Motor neuron (in vitro differentiated cells): ENCODE measurements around the gene DLL1. TPM values are rescaled to one million over a fixed set of nuclear protein-coding genes. Genes with fewer than 3 reads are reported as not detected.
"Not testable (repeated sequence)": the region's sequence is repeated elsewhere in the genome, so short reads cannot be mapped to it uniquely, and the experiment has no call there.

Experiments used
- ATAC-seq, 8 experiments: fragments of 200-7000 bp; cut with Tn5 transposase; replicated peaks in 6 of 8; 2 replicates each; pipeline ENCODE4 v1.8.0; 2021; ENCODE audit warnings: mild to moderate bottlenecking in 8 of 8, moderate library complexity in 8 of 8
- H3K27ac ChIP-seq, 2 donors: fragments of 250-450 bp; sonication (Bioruptor Pico); 2 replicates each; pipeline ENCODE4 v1.9.0; 2021; ENCODE audit warnings: antibody characterized with exemption in 2 of 2, mild to moderate bottlenecking in 2 of 2, moderate library complexity in 1 of 2
- H3K4me1 ChIP-seq, 2 donors: fragments of 250-450 bp; sonication (Bioruptor Pico); replicated peaks in 1 of 2; 2 replicates each; pipeline ENCODE4 v1.6.1; 2021; ENCODE audit warnings: antibody characterized with exemption in 2 of 2, mild to moderate bottlenecking in 2 of 2, moderate library complexity in 1 of 2
- H3K4me3 ChIP-seq, 5 donors: fragments of 250-450 bp; sonication (Bioruptor Pico); 2 replicates each; pipeline ENCODE4 v1.9.0; 2021; ENCODE audit warnings: antibody characterized with exemption in 5 of 5, mild to moderate bottlenecking in 5 of 5, moderate library complexity in 4 of 5
- WGBS, 10 experiments: fragments of 450-650 bp; shearing (Covaris generic); methylation state at CpG; one replicate each; pipeline ENCODE4 v1.0.0; 2022; 5-methylcytosine and 5-hydroxymethylcytosine counted together
- in situ Hi-C, 9 experiments: fragments of 400-800 bp; cut with MboI; loops; one replicate each; pipeline ENCODE4 v1.15.0; 2021; ENCODE audit warnings: low sequenced_read_pairs in 9 of 9, low pct_unique_long_range_greater_than_20kb in 2 of 9; ENCODE audit not compliant: unreplicated experiment in 9 of 9
- total RNA-seq, 8 experiments: library from RNA; unstranded; fragments of 300-600 nt; gene quantifications; 2 replicates each; pipeline versions ENCODE4 v1.2.3 to v1.2.4, GENCODE V29; 2022

Gene DLL1, protein sequence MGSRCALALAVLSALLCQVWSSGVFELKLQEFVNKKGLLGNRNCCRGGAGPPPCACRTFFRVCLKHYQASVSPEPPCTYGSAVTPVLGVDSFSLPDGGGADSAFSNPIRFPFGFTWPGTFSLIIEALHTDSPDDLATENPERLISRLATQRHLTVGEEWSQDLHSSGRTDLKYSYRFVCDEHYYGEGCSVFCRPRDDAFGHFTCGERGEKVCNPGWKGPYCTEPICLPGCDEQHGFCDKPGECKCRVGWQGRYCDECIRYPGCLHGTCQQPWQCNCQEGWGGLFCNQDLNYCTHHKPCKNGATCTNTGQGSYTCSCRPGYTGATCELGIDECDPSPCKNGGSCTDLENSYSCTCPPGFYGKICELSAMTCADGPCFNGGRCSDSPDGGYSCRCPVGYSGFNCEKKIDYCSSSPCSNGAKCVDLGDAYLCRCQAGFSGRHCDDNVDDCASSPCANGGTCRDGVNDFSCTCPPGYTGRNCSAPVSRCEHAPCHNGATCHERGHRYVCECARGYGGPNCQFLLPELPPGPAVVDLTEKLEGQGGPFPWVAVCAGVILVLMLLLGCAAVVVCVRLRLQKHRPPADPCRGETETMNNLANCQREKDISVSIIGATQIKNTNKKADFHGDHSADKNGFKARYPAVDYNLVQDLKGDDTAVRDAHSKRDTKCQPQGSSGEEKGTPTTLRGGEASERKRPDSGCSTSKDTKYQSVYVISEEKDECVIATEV
- total RNA-seq = 10 to 100 TPM in 4 of 8 experiments, 1 to 10 TPM in 4; 2.9 to 85.9 (median 10.7) TPM

DNA sequence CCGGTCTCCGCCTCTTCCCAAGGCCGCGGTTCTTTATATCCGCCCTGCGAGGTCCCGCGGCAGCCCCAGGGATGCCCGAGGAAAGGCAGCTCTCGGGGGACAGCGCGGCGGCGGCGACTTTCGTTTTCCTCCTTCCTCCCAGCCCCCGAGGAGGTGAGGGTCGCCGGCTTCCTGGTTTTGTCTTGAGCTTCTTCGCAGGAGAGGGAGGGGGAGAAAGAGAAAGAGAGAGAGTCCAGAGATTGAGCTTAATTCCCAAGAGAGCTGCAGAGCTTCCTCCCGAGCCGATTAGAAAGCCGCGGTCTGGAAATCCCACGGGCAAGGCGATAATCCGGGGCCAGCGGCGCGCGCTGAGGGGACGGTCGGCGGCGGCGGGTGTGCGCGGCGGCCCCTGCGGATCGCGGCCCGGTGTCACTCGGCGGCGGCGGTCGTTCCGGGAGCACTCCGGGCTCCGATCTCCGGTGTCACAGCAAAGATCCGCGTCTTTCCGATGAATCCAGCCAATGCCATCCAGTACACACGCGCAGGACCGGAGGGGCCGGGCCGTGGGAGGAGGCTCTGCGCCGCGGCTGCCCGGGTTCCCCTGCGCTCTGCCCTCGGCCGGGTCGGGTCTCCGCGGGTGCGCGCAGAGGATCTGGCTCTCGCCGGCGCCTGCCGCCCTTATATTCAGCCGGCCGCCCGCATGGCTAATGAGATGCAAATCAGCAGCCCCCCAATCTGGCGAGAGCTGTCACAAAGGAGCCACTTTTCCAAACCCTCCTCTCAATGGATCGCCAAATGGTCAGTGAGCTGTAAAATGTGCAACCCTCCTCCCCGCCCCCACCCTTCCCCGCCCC lies at the start of gene DLL1:
TSS of gene DLL1 (minus strand) at position 783 of the 833 bp plus-strand sequence. CDS start 939 bp downstream, outside the sequence.
- Histone ChIP-seq H3K4me3 (peak within 1 kb of the TSS; percentile 48 to 86 (median 78)), H3K27ac (peak within 1 kb of the TSS; percentile 84 to 87), H3K4me1 (peaks cover 66% of the 10 kb centered on the region in 2 donors)
- peak; percentile 37 to 64 (median 52) for ATAC-seq
- in situ Hi-C loops = loop anchor here in 2 of 9 experiments (25.0 kb wide), 1 partner anchor 453 kb away; no protein-coding TSS in a partner anchor
- 0 to 8% (median 3%) methylated on average over 2 to 15 of the region's 83 CpGs; no CpG with 5 or more reads in 6 of the 10 experiments for WGBS, 10 experiments

DNA sequence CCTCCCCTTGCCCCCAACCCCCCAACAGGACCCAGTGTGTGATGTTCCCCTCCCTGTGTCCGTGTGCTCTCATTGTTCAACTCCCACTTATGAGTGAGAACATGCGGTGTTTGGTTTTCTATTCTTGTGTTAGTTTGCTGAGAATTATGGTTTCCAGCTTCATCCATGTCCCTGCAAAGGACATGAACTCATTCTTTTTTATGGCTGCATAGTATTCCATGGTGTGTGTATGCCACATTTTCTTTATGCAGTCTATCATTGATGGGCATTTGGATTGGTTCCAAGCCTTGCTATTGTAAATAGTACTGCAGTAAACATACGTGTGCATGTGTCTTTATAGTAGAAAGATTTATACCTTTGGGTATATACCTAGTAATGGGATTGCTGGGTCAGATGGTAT lies 44.3 kb upstream of the DLL1 start:
- H3K27ac ChIP-seq, H3K4me3 ChIP-seq, in situ Hi-C loops, ATAC-seq, H3K4me1 ChIP-seq: not testable (repeated sequence)
- WGBS, 10 experiments = 60 to 100% (median 100%) methylated on average over 1 to 2 of the region's 3 CpGs; no CpG with 5 or more reads in 7 of the 10 experiments

DNA sequence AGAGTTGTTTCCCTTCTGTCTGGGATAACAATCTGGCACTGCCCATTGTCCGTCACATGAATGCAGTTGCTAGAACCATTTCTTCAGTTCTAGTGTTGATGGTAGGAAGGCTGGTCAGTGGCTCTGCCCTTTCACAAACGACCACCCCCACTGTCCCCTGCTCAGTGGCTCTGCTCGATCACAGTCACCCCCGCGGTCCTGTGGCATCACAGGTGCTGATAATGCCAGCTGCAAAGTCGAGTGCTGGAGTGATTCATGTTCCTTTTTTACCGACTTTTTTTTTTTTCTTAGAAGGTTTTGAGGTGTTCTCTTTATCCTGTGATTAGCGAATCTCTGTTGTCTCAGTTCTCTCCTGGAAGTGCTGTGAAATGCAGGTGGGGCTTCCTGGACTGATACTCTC lies 38.4 kb upstream of the DLL1 start:
- 40 to 100% (median 94%) methylated on average over 1 to 8 of the region's 8 CpGs for WGBS, 10 experiments
- in situ Hi-C loops = loop anchor here in 1 of 9 experiments (10.0 kb wide), 1 partner anchor 205 kb away; no protein-coding TSS in a partner anchor
- Histone ChIP-seq H3K27ac (no peak overlapping the region), H3K4me1 (no peaks in the 10 kb centered on the region), H3K4me3 (no peak overlapping the region)
- no peak for ATAC-seq

DNA sequence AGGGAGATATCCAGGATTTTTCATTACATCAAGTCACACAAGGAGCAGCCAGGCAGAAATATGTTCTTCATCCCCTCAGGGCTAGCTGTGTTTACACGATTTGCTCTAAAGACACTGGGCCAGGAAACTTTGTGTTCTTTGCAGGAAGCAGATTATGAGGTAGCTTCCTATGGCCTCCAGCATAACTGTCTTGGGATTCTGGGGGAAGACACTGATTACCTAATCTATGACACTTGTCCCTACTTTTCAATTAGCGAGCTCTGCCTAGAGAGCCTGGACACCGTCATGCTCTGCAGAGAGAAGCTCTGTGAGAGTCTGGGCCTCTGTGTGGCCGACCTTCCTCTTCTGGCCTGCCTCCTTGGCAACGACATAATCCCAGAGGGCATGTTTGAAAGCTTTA lies 26.8 kb upstream of the DLL1 start:
- no peak for ATAC-seq
- H3K27ac ChIP-seq = no peak overlapping the region
- in situ Hi-C loops = loop anchor here in 1 of 9 experiments (25.0 kb wide), 1 partner anchor 480 kb away; no protein-coding TSS in a partner anchor
- 67 to 100% (median 96%) methylated on average over 1 to 5 of the region's 5 CpGs; no CpG with 5 or more reads in 1 of the 10 experiments for WGBS, 10 experiments
- no peaks in the 10 kb centered on the region for H3K4me1 ChIP-seq
- no peak overlapping the region for H3K4me3 ChIP-seq

DNA sequence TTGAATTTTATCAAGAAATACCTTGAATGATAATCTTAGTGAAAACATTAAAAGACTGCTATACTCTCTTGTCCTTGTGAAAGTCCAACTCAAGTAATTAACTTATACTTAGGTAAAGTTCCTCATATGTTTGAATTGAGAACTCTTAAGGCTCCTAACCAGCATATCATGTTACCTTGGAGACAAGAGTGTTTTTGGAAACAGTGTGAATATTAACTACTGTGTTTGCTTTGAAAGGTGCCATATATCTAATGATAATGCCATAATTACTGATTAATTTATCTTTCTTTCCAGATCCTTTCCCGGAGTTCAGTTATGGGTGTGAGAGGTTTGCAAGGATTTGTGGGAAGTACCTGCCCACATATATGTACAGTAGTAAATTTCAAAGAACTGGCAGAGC lies 26.2 kb upstream of the DLL1 start:
- WGBS, 10 experiments = 83 to 100% (median 100%) methylated on average over 1 of the region's 1 CpG; no CpG with 5 or more reads in 5 of the 10 experiments
- Histone ChIP-seq H3K4me3 (no peak overlapping the region), H3K4me1 (no peaks in the 10 kb centered on the region), H3K27ac (no peak overlapping the region)
- ATAC-seq = no peak
- in situ Hi-C loops = loop anchor here in 1 of 9 experiments (25.0 kb wide), 1 partner anchor 480 kb away; no protein-coding TSS in a partner anchor

DNA sequence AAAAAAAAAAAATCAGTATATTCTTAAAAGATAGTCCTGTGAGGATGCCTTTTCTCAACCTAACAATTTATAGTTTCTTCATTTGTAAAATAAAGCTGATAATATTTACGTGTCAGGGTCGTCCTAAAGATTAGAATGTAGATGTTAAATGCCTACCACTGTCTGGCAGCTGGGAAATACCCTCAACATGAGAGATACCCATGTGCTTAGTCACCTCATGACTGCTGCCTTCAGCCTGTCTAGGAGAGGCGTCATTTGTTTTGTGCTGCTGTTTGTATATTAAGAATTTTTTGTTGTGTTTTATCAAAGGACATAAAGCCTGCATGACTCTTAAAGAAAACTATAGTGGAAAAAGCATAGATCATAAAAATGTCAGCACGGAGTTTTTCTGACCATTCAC lies 25.2 kb upstream of the DLL1 start:
- H3K4me1 ChIP-seq = no peaks in the 10 kb centered on the region
- 90 to 100% (median 98%) methylated on average over 2 to 4 of the region's 4 CpGs; no CpG with 5 or more reads in 1 of the 10 experiments for WGBS, 10 experiments
- H3K27ac ChIP-seq = no peak overlapping the region
- in situ Hi-C loops = loop anchor here in 1 of 9 experiments (25.0 kb wide), 1 partner anchor 479 kb away; no protein-coding TSS in a partner anchor
- no peak overlapping the region for H3K4me3 ChIP-seq
- ATAC-seq = no peak

DNA sequence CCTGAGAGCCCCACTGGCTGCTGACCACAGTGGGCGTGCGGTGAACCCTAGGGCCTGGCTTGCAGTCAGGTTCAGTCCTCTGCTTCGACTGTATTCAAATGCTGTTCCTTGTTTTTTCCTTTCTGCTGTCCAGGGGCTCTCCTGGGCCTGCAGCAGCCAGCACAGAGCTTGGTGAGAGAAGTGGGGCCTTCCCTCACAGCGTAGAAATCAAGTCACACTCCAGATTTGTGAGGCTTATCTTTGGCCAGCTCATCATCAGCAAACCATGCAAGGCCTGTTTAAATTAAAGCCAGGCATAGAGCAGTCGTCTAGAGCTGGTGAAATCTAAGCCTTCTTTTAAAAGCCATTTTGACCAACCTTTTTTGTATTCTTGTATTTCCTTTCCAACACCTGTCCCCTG lies 24.1 kb upstream of the DLL1 start:
- no peak overlapping the region for H3K27ac ChIP-seq
- no peaks in the 10 kb centered on the region for H3K4me1 ChIP-seq
- H3K4me3 ChIP-seq = no peak overlapping the region
- WGBS, 10 experiments = 13 to 100% (median 85%) methylated on average over 1 to 5 of the region's 5 CpGs; no CpG with 5 or more reads in 2 of the 10 experiments
- no peak for ATAC-seq
- in situ Hi-C loops = loop anchor here in 1 of 9 experiments (25.0 kb wide), 1 partner anchor 478 kb away; no protein-coding TSS in a partner anchor

DNA sequence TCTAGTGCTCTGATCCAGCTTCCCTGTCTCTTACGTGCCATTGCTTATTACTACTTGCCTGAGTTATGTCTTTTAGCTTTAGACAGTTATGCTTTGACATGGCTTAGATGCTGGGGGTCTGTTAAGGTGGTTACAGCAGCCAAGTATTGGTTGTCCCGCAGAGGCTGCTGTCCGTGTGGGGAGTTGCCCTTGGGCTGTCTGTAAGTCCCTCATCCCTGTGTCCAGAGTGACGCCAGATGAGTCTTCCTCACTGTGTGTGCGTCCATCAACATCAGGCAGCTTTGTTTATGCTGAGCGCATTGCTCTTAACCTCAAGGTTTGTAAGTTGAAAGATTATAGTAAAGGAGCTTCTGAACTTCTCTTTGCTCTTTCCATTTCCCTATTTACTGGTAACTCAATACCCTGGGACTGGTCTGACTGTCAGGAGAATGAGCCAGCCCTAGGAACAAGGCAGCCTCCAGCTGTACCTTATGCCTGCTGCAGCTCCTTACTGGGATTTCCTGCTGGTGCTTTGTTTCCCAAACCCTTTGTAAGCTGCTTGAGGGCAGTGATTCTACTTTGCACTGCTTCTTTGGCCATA lies 22.9 kb upstream of the DLL1 start:
- in situ Hi-C loops = loop anchor here in 1 of 9 experiments (25.0 kb wide), 1 partner anchor 477 kb away; no protein-coding TSS in a partner anchor
- Histone ChIP-seq H3K27ac (no peak overlapping the region), H3K4me3 (no peak overlapping the region), H3K4me1 (peaks cover under 1 to 4% of the 10 kb centered on the region in 2 donors)
- 80 to 100% (median 91%) methylated on average over 2 to 6 of the region's 6 CpGs; no CpG with 5 or more reads in 2 of the 10 experiments for WGBS, 10 experiments
- peak in 2 of 8 experiments; percentile 42 to 54 for ATAC-seq

DNA sequence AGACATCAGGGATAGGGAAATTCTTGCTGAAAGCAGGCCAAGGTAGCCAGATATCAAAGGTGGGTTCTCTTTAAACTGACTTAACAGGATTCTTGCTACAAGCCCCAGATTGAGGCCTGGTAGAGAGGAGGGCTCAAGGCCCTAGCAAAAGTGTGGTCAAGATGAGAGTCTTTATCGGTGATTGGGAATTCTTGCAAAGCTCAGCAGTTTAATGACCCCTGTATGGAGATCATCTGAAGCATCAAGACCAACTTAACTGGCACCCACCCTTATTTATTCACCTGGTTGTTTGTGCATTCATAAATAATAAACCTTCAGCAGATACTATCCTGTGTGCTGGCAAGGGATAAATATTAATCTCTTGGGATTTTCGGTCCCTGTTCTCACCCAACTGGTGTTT lies 22.0 kb upstream of the DLL1 start:
- no peak for ATAC-seq
- no peak overlapping the region for H3K27ac ChIP-seq
- peaks cover 10 to 13% of the 10 kb centered on the region in 2 donors for H3K4me1 ChIP-seq
- no peak overlapping the region for H3K4me3 ChIP-seq
- 78 to 94% (median 92%) methylated on average over 1 to 2 of the region's 2 CpGs; no CpG with 5 or more reads in 7 of the 10 experiments for WGBS, 10 experiments
- in situ Hi-C loops = loop anchor here in 1 of 9 experiments (25.0 kb wide), 1 partner anchor 476 kb away; no protein-coding TSS in a partner anchor

DNA sequence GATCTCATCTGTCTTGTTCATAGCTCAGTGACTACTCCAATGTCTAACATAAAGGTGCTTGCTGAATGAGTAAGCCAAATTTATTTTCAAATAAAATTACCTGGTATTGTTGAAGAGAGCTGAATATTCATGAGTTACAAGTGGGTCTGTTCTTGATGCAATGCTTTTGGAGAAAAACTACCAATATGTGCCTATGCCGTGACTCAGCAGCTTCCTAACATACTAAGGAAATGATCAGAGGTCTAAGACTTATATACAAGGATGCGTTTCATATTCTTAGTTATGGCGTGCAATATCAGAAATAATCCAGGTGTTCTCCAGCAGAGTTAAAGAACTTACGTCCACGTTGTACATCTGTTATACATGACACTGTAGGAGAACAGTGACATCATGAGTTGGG lies 20.8 kb upstream of the DLL1 start:
- Histone ChIP-seq H3K4me3 (no peak overlapping the region), H3K27ac (no peak overlapping the region), H3K4me1 (peaks cover 16 to 19% of the 10 kb centered on the region in 2 donors)
- ATAC-seq = no peak
- in situ Hi-C loops = loop anchor here in 1 of 9 experiments (25.0 kb wide), 1 partner anchor 474 kb away; no protein-coding TSS in a partner anchor
- WGBS, 10 experiments = 54 to 100% (median 87%) methylated on average over 1 to 5 of the region's 5 CpGs

DNA sequence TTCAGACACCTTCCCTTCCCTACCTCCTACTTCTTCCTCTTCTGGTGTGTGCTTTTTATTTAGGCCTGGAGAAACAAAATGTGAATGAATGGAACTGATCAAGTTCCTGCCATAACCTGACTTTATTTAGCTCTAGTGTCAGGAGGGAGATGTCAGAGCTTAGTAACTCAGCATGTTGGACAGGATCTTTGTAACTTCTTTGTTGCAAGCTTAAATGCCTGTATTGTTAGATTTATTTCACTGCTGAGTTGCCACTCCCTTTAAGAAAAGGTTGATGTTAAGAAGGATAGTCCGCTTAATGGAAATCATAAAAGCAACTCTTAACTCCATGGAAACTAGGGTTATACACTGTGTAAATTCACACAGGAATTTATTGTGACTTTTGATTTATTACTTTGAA lies 17.9 kb upstream of the DLL1 start:
- no peak for ATAC-seq
- peaks cover 21 to 25% of the 10 kb centered on the region in 2 donors for H3K4me1 ChIP-seq
- no peak overlapping the region for H3K4me3 ChIP-seq
- no peak overlapping the region for H3K27ac ChIP-seq
- in situ Hi-C loops = loop anchor here in 1 of 9 experiments (25.0 kb wide), 1 partner anchor 471 kb away; no protein-coding TSS in a partner anchor
- WGBS, 10 experiments = 60 to 100% (median 92%) methylated on average over 1 of the region's 1 CpG; no CpG with 5 or more reads in 3 of the 10 experiments
